Measurements from ENCODE around the gene NUMB. TPM values are rescaled to one million over a fixed set of nuclear protein-coding genes. Genes with fewer than 3 reads are reported as not detected.

Gene NUMB
- total and polyA plus RNA-seq, 2 donors (not counting 3 experiments of a cell fraction or from before 2014, with no cell fraction given) = 128 to 164 TPM

DNA sequence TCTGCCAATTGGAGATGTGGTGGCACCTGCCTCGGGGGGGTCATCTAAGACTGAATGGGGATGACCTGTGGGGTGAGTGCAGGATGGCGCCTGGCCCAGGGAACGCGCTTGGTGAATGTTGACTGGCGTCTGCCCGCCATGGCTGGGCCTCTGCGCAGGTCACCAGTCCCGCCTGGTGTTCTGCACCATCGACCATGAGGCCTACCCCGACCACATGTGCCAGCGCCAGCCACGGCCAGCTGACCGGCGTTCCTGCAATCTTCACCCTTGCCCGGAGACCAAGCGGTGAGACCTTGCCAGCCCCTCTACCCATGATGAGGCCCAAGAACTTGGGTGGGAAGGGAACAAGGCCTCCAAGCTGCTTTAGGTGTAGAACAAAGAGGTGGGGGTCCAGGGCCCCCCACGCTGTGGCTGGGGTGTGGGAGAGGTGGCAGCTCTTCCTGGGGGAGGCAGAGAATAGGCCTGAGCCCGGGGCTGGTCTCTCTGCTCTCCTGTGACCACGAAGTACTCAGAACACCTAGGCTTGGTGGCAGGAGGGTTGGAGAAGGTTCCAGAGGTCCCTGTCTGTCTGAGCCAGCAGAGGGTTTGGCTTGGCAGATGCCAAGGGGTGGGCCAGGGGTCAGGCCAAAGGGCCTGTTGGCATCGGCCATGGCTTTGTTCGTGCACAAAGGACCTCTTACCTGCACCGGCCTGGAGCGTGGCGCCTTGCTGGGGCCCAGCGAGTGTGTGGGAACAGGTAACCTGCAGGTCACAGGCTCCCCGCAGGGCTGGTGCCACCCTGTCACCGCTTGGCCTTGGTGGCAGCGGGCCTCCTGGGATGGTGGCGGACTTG lies 205.6 kb downstream of the NUMB start:
- Histone ChIP-seq H4K20me1 (replicated peaks; ENCODE audit: control insufficient read depth, extremely low read depth, insufficient read depth, low read length) (no peaks in the 10 kb centered on the region), H3K9ac (replicated peaks; ENCODE audit: extremely low read depth, insufficient read depth, low read length) (no peak overlapping the region), H3K4me1 (ENCODE audit: control insufficient read depth, extremely low read depth, insufficient read depth, low read length) (no peaks in the 10 kb centered on the region), H3K27ac (ENCODE audit: insufficient read depth, low read depth, low read length) (no peak overlapping the region), H3K4me2 (ENCODE audit: insufficient read depth, low read length) (no peak overlapping the region), H3K9me3 (replicated peaks; ENCODE audit: control insufficient read depth, insufficient read depth, low read length) (no peaks in the 10 kb centered on the region), H3K36me3 (ENCODE audit: control insufficient read depth in 2 of 2, extremely low read depth in 1 of 2, insufficient read depth in 2 of 2, low read length in 2 of 2) (no peaks in the 10 kb centered on the region), H3K9me1 (replicated peaks; ENCODE audit: control insufficient read depth, extremely low read depth, insufficient read depth, low read length) (no peaks in the 10 kb centered on the region), H2AFZ (ENCODE audit: low read depth, low read length) (no peak overlapping the region), H3K79me2 (ENCODE audit: control insufficient read depth, insufficient read depth, low read length) (no peaks in the 10 kb centered on the region), H3K4me3 (replicated peaks in 1 of 3; ENCODE audit: insufficient read depth in 1 of 3, low read depth in 1 of 3, low read length in 3 of 3) (no peak overlapping the region), H3K27me3 (ENCODE audit: control insufficient read depth in 2 of 2, insufficient read depth in 2 of 2, low read length in 2 of 2) (no peaks in the 10 kb centered on the region)
- BruUV-seq (replicated peaks) = no TSS peak
- dilution Hi-C loops (cut with MboI; ENCODE audit: extremely low pct_ligation_motif_present, low sequenced_read_pairs) = no loop called here
- no peak for FAIRE-seq
- TF ChIP-seq POLR2AphosphoS5 (IDR thresholded peaks at IDR 0.05; ENCODE audit: insufficient read depth, low read depth, low read length) (no peak), JUN (IDR thresholded peaks at IDR 0.05; ENCODE audit: borderline replicate concordance, insufficient read depth, insufficient read length, low read depth) (no peak), FOS (IDR thresholded peaks at IDR 0.05; ENCODE audit: borderline replicate concordance, insufficient read depth, low read length) (no peak), MYC (IDR thresholded peaks at IDR 0.05; ENCODE audit: low read depth, low read length) (no peak), GATA2 (IDR thresholded peaks at IDR 0.05; ENCODE audit: insufficient read depth, insufficient read length, low read depth, low read length) (no peak), EZH2 (IDR thresholded peaks at IDR 0.05; ENCODE audit: borderline replicate concordance, low read depth, low read length, severe bottlenecking) (no peak), POLR2A (IDR thresholded peaks at IDR 0.05; ENCODE audit: low read depth, low read length) (no peak)
- TF ChIP-seq, protein P1, sequence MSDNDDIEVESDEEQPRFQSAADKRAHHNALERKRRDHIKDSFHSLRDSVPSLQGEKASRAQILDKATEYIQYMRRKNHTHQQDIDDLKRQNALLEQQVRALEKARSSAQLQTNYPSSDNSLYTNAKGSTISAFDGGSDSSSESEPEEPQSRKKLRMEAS (IDR thresholded peaks at IDR 0.05; ENCODE audit: insufficient read depth, insufficient read length) = no peak
- TF ChIP-seq, protein P2, sequence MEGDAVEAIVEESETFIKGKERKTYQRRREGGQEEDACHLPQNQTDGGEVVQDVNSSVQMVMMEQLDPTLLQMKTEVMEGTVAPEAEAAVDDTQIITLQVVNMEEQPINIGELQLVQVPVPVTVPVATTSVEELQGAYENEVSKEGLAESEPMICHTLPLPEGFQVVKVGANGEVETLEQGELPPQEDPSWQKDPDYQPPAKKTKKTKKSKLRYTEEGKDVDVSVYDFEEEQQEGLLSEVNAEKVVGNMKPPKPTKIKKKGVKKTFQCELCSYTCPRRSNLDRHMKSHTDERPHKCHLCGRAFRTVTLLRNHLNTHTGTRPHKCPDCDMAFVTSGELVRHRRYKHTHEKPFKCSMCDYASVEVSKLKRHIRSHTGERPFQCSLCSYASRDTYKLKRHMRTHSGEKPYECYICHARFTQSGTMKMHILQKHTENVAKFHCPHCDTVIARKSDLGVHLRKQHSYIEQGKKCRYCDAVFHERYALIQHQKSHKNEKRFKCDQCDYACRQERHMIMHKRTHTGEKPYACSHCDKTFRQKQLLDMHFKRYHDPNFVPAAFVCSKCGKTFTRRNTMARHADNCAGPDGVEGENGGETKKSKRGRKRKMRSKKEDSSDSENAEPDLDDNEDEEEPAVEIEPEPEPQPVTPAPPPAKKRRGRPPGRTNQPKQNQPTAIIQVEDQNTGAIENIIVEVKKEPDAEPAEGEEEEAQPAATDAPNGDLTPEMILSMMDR (IDR thresholded peaks at IDR 0.05; ENCODE audit: extremely low read depth in 1 of 2, insufficient read depth in 1 of 2, low read depth in 1 of 2, low read length in 2 of 2) = no peak
- ChIA-PET POLR2A (no interaction called here), CTCF (no interaction called here)
- intact Hi-C loops (cut with micrococcal nuclease) = no loop called here
- no peak for DNase-seq (ENCODE audit: low read depth, low spot score)

Data from endothelial cell of umbilical vein (primary cell).